WTC11 (cell line): Measurements from ENCODE around the gene ZFHX3.

Experiments
- ATF1 ChIP-seq: sonication (generic); formaldehyde crosslinking; IDR thresholded peaks from 2 replicates; pipeline ENCODE4 v1.8.1; 2023; ENCODE audit warnings: mild to moderate bottlenecking, moderate library complexity, missing genetic modification reagents
- FOXP1 ChIP-seq: sonication (generic); formaldehyde crosslinking; IDR thresholded peaks from 2 replicates; pipeline ENCODE4 v1.8.0; 2022; ENCODE audit warnings: missing genetic modification reagents, mild to moderate bottlenecking, moderate library complexity, borderline replicate concordance
- MLX ChIP-seq: sonication (generic); formaldehyde crosslinking; IDR thresholded peaks from 2 replicates; pipeline ENCODE4 v1.8.1; 2023; ENCODE audit warnings: mild to moderate bottlenecking, missing genetic modification reagents, moderate library complexity
- MYBL2 ChIP-seq: sonication (generic); formaldehyde crosslinking; IDR thresholded peaks from 2 replicates; pipeline ENCODE4 v1.8.1; 2023; ENCODE audit warnings: mild to moderate bottlenecking, moderate library complexity, missing genetic modification reagents
- TCF7 ChIP-seq: sonication (generic); formaldehyde crosslinking; IDR thresholded peaks from 2 replicates; pipeline ENCODE4 v1.8.0; 2022; ENCODE audit warnings: mild to moderate bottlenecking, low read depth, missing genetic modification reagents, moderate library complexity
- TF ChIP-seq, protein P1 (sequence below): fragments of 200-600 bp; IDR thresholded peaks from 2 replicates; pipeline ENCODE4 v1.8.0; 2022; ENCODE audit warnings: antibody characterized with exemption
- TF ChIP-seq, protein P2 (sequence below): sonication (generic); formaldehyde crosslinking; conservative IDR thresholded peaks from 2 replicates; pipeline ENCODE4 v1.8.1; 2023; ENCODE audit warnings: mild to moderate bottlenecking, low read depth, missing genetic modification reagents, moderate library complexity
- TF ChIP-seq, protein P3 (sequence below): sonication (generic); formaldehyde crosslinking; IDR thresholded peaks from 2 replicates; pipeline ENCODE4 v1.8.1; 2023; ENCODE audit warnings: mild to moderate bottlenecking, missing genetic modification reagents
- TF ChIP-seq, protein P4 (sequence below): sonication (generic); formaldehyde crosslinking; IDR thresholded peaks from 2 replicates; pipeline ENCODE4 v1.8.0; 2022; ENCODE audit warnings: missing genetic modification reagents

GRCh38 chr16:72910875-72911274, 137.1 kb downstream of the ZFHX3 start:
- TF ChIP-seq, protein P1, sequence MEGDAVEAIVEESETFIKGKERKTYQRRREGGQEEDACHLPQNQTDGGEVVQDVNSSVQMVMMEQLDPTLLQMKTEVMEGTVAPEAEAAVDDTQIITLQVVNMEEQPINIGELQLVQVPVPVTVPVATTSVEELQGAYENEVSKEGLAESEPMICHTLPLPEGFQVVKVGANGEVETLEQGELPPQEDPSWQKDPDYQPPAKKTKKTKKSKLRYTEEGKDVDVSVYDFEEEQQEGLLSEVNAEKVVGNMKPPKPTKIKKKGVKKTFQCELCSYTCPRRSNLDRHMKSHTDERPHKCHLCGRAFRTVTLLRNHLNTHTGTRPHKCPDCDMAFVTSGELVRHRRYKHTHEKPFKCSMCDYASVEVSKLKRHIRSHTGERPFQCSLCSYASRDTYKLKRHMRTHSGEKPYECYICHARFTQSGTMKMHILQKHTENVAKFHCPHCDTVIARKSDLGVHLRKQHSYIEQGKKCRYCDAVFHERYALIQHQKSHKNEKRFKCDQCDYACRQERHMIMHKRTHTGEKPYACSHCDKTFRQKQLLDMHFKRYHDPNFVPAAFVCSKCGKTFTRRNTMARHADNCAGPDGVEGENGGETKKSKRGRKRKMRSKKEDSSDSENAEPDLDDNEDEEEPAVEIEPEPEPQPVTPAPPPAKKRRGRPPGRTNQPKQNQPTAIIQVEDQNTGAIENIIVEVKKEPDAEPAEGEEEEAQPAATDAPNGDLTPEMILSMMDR = no peak
- TF ChIP-seq MYBL2 (CRISPR knock-in tag) (no peak), ATF1 (no peak), MLX (CRISPR knock-in tag) (no peak), TCF7 (CRISPR knock-in tag) (no peak), FOXP1 (CRISPR knock-in tag) (no peak)
- TF ChIP-seq, protein P2, sequence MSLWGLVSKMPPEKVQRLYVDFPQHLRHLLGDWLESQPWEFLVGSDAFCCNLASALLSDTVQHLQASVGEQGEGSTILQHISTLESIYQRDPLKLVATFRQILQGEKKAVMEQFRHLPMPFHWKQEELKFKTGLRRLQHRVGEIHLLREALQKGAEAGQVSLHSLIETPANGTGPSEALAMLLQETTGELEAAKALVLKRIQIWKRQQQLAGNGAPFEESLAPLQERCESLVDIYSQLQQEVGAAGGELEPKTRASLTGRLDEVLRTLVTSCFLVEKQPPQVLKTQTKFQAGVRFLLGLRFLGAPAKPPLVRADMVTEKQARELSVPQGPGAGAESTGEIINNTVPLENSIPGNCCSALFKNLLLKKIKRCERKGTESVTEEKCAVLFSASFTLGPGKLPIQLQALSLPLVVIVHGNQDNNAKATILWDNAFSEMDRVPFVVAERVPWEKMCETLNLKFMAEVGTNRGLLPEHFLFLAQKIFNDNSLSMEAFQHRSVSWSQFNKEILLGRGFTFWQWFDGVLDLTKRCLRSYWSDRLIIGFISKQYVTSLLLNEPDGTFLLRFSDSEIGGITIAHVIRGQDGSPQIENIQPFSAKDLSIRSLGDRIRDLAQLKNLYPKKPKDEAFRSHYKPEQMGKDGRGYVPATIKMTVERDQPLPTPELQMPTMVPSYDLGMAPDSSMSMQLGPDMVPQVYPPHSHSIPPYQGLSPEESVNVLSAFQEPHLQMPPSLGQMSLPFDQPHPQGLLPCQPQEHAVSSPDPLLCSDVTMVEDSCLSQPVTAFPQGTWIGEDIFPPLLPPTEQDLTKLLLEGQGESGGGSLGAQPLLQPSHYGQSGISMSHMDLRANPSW (CRISPR knock-in tag) = no peak
- TF ChIP-seq, protein P3, sequence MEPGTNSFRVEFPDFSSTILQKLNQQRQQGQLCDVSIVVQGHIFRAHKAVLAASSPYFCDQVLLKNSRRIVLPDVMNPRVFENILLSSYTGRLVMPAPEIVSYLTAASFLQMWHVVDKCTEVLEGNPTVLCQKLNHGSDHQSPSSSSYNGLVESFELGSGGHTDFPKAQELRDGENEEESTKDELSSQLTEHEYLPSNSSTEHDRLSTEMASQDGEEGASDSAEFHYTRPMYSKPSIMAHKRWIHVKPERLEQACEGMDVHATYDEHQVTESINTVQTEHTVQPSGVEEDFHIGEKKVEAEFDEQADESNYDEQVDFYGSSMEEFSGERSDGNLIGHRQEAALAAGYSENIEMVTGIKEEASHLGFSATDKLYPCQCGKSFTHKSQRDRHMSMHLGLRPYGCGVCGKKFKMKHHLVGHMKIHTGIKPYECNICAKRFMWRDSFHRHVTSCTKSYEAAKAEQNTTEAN (CRISPR knock-in tag) = no peak
- TF ChIP-seq, protein P4, sequence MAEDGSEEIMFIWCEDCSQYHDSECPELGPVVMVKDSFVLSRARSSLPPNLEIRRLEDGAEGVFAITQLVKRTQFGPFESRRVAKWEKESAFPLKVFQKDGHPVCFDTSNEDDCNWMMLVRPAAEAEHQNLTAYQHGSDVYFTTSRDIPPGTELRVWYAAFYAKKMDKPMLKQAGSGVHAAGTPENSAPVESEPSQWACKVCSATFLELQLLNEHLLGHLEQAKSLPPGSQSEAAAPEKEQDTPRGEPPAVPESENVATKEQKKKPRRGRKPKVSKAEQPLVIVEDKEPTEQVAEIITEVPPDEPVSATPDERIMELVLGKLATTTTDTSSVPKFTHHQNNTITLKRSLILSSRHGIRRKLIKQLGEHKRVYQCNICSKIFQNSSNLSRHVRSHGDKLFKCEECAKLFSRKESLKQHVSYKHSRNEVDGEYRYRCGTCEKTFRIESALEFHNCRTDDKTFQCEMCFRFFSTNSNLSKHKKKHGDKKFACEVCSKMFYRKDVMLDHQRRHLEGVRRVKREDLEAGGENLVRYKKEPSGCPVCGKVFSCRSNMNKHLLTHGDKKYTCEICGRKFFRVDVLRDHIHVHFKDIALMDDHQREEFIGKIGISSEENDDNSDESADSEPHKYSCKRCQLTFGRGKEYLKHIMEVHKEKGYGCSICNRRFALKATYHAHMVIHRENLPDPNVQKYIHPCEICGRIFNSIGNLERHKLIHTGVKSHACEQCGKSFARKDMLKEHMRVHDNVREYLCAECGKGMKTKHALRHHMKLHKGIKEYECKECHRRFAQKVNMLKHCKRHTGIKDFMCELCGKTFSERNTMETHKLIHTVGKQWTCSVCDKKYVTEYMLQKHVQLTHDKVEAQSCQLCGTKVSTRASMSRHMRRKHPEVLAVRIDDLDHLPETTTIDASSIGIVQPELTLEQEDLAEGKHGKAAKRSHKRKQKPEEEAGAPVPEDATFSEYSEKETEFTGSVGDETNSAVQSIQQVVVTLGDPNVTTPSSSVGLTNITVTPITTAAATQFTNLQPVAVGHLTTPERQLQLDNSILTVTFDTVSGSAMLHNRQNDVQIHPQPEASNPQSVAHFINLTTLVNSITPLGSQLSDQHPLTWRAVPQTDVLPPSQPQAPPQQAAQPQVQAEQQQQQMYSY = no peak
